GM23248 (cell line): ENCODE data around the gene CNFN. TPM values are rescaled to one million over a fixed set of nuclear protein-coding genes. Genes with fewer than 3 reads are reported as not detected.
"Not testable (repeated sequence)": the region's sequence is repeated elsewhere in the genome, so short reads cannot be mapped to it uniquely, and the experiment has no call there.

Experiments used
- DNase-seq: peaks from one replicate; pipeline ENCODE4 v3.0.0-alpha.2; 2015
- H2AFZ ChIP-seq: fragments of 200-600 bp; sonication (generic); 2 replicates; pipeline ENCODE4 v1.6.1; 2016; ENCODE audit warnings: antibody characterized with exemption
- H3F3A ChIP-seq: fragments of 200-600 bp; sonication (generic); 2 replicates; pipeline ENCODE4 v1.6.1; 2016; ENCODE audit warnings: mild to moderate bottlenecking, antibody characterized with exemption, mixed run types; ENCODE audit not compliant: insufficient read depth
- H3K27ac ChIP-seq: fragments of 200-600 bp; sonication (generic); 2 replicates; pipeline ENCODE4 v1.5.1; 2016; ENCODE audit warnings: mild to moderate bottlenecking
- H3K27me3 ChIP-seq: fragments of 200-600 bp; sonication (generic); replicated peaks from 2 replicates; pipeline ENCODE4 v1.6.1; 2016; ENCODE audit warnings: mild to moderate bottlenecking; ENCODE audit not compliant: insufficient read depth
- H3K36me3 ChIP-seq: fragments of 200-600 bp; sonication (generic); 2 replicates; pipeline ENCODE4 v1.6.1; 2016; ENCODE audit warnings: low read depth, mild to moderate bottlenecking
- H3K4me1 ChIP-seq: fragments of 200-600 bp; sonication (generic); 2 replicates; pipeline ENCODE4 v1.6.1; 2016; ENCODE audit warnings: mild to moderate bottlenecking; ENCODE audit not compliant: insufficient read depth
- H3K4me2 ChIP-seq: fragments of 200-600 bp; sonication (generic); one replicate; pipeline ENCODE4 v1.6.1; 2016; ENCODE audit warnings: mild to moderate bottlenecking; ENCODE audit not compliant: unreplicated experiment
- H3K4me3 ChIP-seq: fragments of 200-600 bp; sonication (generic); 2 replicates; pipeline ENCODE4 v1.5.1; 2016; ENCODE audit warnings: mild to moderate bottlenecking
- H3K79me2 ChIP-seq: fragments of 200-600 bp; sonication (generic); 2 replicates; pipeline ENCODE4 v1.6.1; 2016; ENCODE audit warnings: mild to moderate bottlenecking; ENCODE audit not compliant: insufficient read depth
- H3K9ac ChIP-seq: fragments of 200-600 bp; sonication (generic); 2 replicates; pipeline ENCODE4 v1.6.1; 2016; ENCODE audit warnings: mild to moderate bottlenecking
- H3K9me2 ChIP-seq: fragments of 200-600 bp; sonication (generic); 2 replicates; pipeline ENCODE4 v1.6.1; 2016; ENCODE audit warnings: mixed run types, mild to moderate bottlenecking, moderate library complexity; ENCODE audit not compliant: insufficient read depth
- H3K9me3 ChIP-seq: fragments of 200-600 bp; sonication (generic); one replicate; pipeline ENCODE4 v1.6.1; 2017; ENCODE audit warnings: low read depth
- H4K20me1 ChIP-seq: fragments of 200-600 bp; sonication (generic); 2 replicates; pipeline ENCODE4 v1.6.0; 2016; ENCODE audit not compliant: insufficient read depth
- EZH2 ChIP-seq: fragments of 200-600 bp; sonication (generic); IDR thresholded peaks from 2 replicates; pipeline ENCODE4 v1.6.1; 2018; ENCODE audit warnings: antibody characterized with exemption, mild to moderate bottlenecking; ENCODE audit not compliant: insufficient read depth, poor library complexity, severe bottlenecking
- EZH2phosphoT487 ChIP-seq: fragments of 200-600 bp; sonication (generic); IDR thresholded peaks from 2 replicates; pipeline ENCODE4 v1.6.1; 2018; ENCODE audit warnings: antibody characterized with exemption, moderate library complexity, mild to moderate bottlenecking, low read depth; ENCODE audit not compliant: insufficient read depth
- WGBS, 2 experiments: methylation state at CpG; one replicate each; pipeline ENCODE4 v1.1.6; 2015 to 2017; ENCODE audit warnings: low lambda C conversion rate in 2 of 2, low coverage in 1 of 2; ENCODE audit errors: missing lambda C conversion rate in 2 of 2; 5-methylcytosine and 5-hydroxymethylcytosine counted together
- in situ Hi-C: fragments of 300-500 bp; cut with MboI; formaldehyde crosslinking; loops from 2 replicates; pipeline ENCODE4 v1.15.0; 2020
- microRNA-seq: library from miRNA; unstranded; fragments of <30 nt; microRNA quantifications from one replicate; pipeline ENCODE4, GENCODE V29; 2016; ENCODE audit warnings: borderline number of aligned reads
- polyA plus RNA-seq: library from polyadenylated mRNA; unstranded; fragments of >200 nt; fragmentation: Nextera tagmentation; extraction: Ambion mirVana; gene quantifications from 2 replicates; pipeline ENCODE4 v1.2.1, GENCODE V29; 2016
- small RNA-seq: library from RNA; depleted of rRNA; stranded (forward); fragments of <200 nt; gene quantifications from one replicate; pipeline ENCODE3, GENCODE V24; 2014; ENCODE audit warnings: low read depth, low replicate concordance
- total RNA-seq: library from RNA; depleted of rRNA; stranded (reverse); fragments of >200 nt; shearing (Covaris generic); gene quantifications from 2 replicates; pipeline ENCODE4 v1.2.3, GENCODE V29; 2014; rRNA removed

CNFN gene
- total and polyA plus RNA-seq, 2 experiments from 2014 or later: 1.1 TPM; not detected in 1

GRCh38 chr19:42343344-42344110 lies 46.6 kb downstream of the CNFN start:
- Histone ChIP-seq H3K9ac (no peak overlapping the region), H2AFZ (no peak overlapping the region), H3K9me2 (no peaks in the 10 kb centered on the region), H3K9me3 (no peaks in the 10 kb centered on the region), H3F3A (peaks cover 6% of the 10 kb centered on the region), H3K27me3 (no peaks in the 10 kb centered on the region), H3K36me3 (no peaks in the 10 kb centered on the region), H3K4me2 (no peak overlapping the region), H3K79me2 (no peaks in the 10 kb centered on the region), H3K4me1 (no peaks in the 10 kb centered on the region), H3K27ac (no peak overlapping the region), H3K4me3 (no peak overlapping the region), H4K20me1 (no peaks in the 10 kb centered on the region)
- in situ Hi-C loops: no loop called here
- DNase-seq: no peak
- TF ChIP-seq EZH2phosphoT487 (no peak), EZH2 (no peak)
- whole genome bisulfite sequencing, 2 experiments: 82 to 88% methylated on average over 15 to 17 of the region's 17 CpGs

GRCh38 chr19:42339922-42340321 lies 50.2 kb downstream of the CNFN start:
- H3K4me2 ChIP-seq, H3K9me2 ChIP-seq, H4K20me1 ChIP-seq, in situ Hi-C loops, H3K27ac ChIP-seq, H3K27me3 ChIP-seq, H3K4me1 ChIP-seq, H3K9me3 ChIP-seq, H3K4me3 ChIP-seq, H2AFZ ChIP-seq, H3K9ac ChIP-seq, DNase-seq, H3F3A ChIP-seq, H3K36me3 ChIP-seq, H3K79me2 ChIP-seq: not testable (repeated sequence)
- WGBS, 2 experiments: 94 to 96% methylated on average over 4 of the region's 4 CpGs

- H3K36me3 ChIP-seq, H3K4me1 ChIP-seq, H3K4me3 ChIP-seq, H3F3A ChIP-seq, H3K27me3 ChIP-seq, H3K27ac ChIP-seq, H3K9ac ChIP-seq, in situ Hi-C loops, DNase-seq, H3K9me2 ChIP-seq, H2AFZ ChIP-seq, H3K9me3 ChIP-seq, H3K79me2 ChIP-seq, H4K20me1 ChIP-seq, H3K4me2 ChIP-seq: not testable (repeated sequence)
- 88 to 92% methylated on average over 7 of the region's 7 CpGs for WGBS, 2 experiments
These were observed 50.8 kb downstream of the CNFN start for GRCh38 chr19:42339126-42339860.

Small RNAs within 50 kb of the gene (microRNA-seq; reads per million reads assigned to microRNA genes)
- not detected for gene MIR8077

Small RNAs within 50 kb of the gene (small RNA-seq; reads per million reads assigned to genes)
- gene MIR8077: not detected

Other genes with a start within 250 kb of the CNFN start
- 27.8 and 34.7 TPM in 2 replicates for gene DEDD2, start 172.6 kb downstream of the CNFN start, total RNA-seq
- gene DEDD2, start 172.6 kb downstream of the CNFN start, polyA plus RNA-seq: 21.1 and 22.5 TPM in 2 replicates
- gene ZNF526, start 170.0 kb downstream of the CNFN start, total RNA-seq: 7.8 and 8.7 TPM in 2 replicates
- gene ZNF526, start 170.0 kb downstream of the CNFN start, polyA plus RNA-seq: 10.2 and 10.5 TPM in 2 replicates
- 23.1 and 33.4 TPM in 2 replicates for gene GSK3A, start 147.7 kb downstream of the CNFN start, total RNA-seq
- 13.0 and 13.1 TPM in 2 replicates for gene GSK3A, start 147.7 kb downstream of the CNFN start, polyA plus RNA-seq
- 29.6 and 31.9 TPM in 2 replicates for gene ERF, start 135.2 kb downstream of the CNFN start, total RNA-seq
- gene ERF, start 135.2 kb downstream of the CNFN start, polyA plus RNA-seq: 21.2 and 24.7 TPM in 2 replicates
- 17.5 and 22.3 TPM in 2 replicates for gene CIC, start 121.0 kb downstream of the CNFN start, total RNA-seq
- gene CIC, start 121.0 kb downstream of the CNFN start, polyA plus RNA-seq: 7.8 and 8.3 TPM in 2 replicates
- gene PRR19, start 88.2 kb downstream of the CNFN start, total RNA-seq: 1.1 TPM in 1 of 2 replicates, not detected in the other
- gene PRR19, start 88.2 kb downstream of the CNFN start, polyA plus RNA-seq: 0.84 and 1.1 TPM in 2 replicates
- gene PAFAH1B3, start 87.7 kb downstream of the CNFN start, total RNA-seq: 22.5 and 26.0 TPM in 2 replicates
- gene PAFAH1B3, start 87.7 kb downstream of the CNFN start, polyA plus RNA-seq: 19.4 and 22.1 TPM in 2 replicates
- not detected in 2 replicates for gene TMEM145, start 77.0 kb downstream of the CNFN start, total RNA-seq
- gene TMEM145, start 77.0 kb downstream of the CNFN start, polyA plus RNA-seq: not detected in 2 replicates
- 26.6 and 28.5 TPM in 2 replicates for gene MEGF8, start 64.7 kb downstream of the CNFN start, total RNA-seq
- 5.4 and 5.5 TPM in 2 replicates for gene MEGF8, start 64.7 kb downstream of the CNFN start, polyA plus RNA-seq
- 0.22 and 0.51 TPM in 2 replicates for gene LIPE, start 37.1 kb upstream of the CNFN start, total RNA-seq
- gene LIPE, start 37.1 kb upstream of the CNFN start, polyA plus RNA-seq: 0.61 and 1.1 TPM in 2 replicates
- gene CXCL17, start 52.6 kb upstream of the CNFN start, total RNA-seq: not detected in 2 replicates
- not detected in 2 replicates for gene CXCL17, start 52.6 kb upstream of the CNFN start, polyA plus RNA-seq
- gene CEACAM1, start 138.2 kb upstream of the CNFN start, total RNA-seq: not detected in 2 replicates
- gene CEACAM1, start 138.2 kb upstream of the CNFN start, polyA plus RNA-seq: not detected in 2 replicates
- gene CEACAM8, start 204.6 kb upstream of the CNFN start, total RNA-seq: not detected in 2 replicates
- not detected in 2 replicates for gene CEACAM8, start 204.6 kb upstream of the CNFN start, polyA plus RNA-seq